ENCODE data around the gene ZNHIT3.

The ZNHIT3 gene

GRCh38 chr17:36501963-36502362 lies 15.5 kb downstream of the ZNHIT3 start:
- Histone ChIP-seq H3K4me1 (ENCODE audit: insufficient read depth, low read length, poor library complexity, severe bottlenecking) (no peaks in the 10 kb centered on the region), H2AFZ (ENCODE audit: low read length) (no peak overlapping the region), H3K79me2 (ENCODE audit: insufficient read depth, low read length) (no peaks in the 10 kb centered on the region), H4K20me1 (ENCODE audit: insufficient read depth, low read length, poor library complexity, severe bottlenecking) (no peaks in the 10 kb centered on the region), H3K4me3 (ENCODE audit: low read length, poor library complexity, severe bottlenecking) (no peak overlapping the region), H3K36me3 (ENCODE audit: insufficient read depth, low read length) (peaks cover 79% of the 10 kb centered on the region; the same call in 1 of the 2 replicates), H3K9me2 (replicated peaks; ENCODE audit: low read depth, low read length) (no peaks in the 10 kb centered on the region), H3K27me3 (ENCODE audit: insufficient read depth, low read length, poor library complexity, severe bottlenecking) (no peaks in the 10 kb centered on the region), H3K9ac (ENCODE audit: low read depth, low read length, poor library complexity, severe bottlenecking) (no peak overlapping the region), H3K4me2 (ENCODE audit: low read depth, low read length, poor library complexity, severe bottlenecking) (no peak overlapping the region), H3K9me3 (ENCODE audit: insufficient read depth, low read depth, low read length) (no peaks in the 10 kb centered on the region), H3F3A (ENCODE audit: low read depth) (no peaks in the 10 kb centered on the region)
- TF ChIP-seq, protein P1, sequence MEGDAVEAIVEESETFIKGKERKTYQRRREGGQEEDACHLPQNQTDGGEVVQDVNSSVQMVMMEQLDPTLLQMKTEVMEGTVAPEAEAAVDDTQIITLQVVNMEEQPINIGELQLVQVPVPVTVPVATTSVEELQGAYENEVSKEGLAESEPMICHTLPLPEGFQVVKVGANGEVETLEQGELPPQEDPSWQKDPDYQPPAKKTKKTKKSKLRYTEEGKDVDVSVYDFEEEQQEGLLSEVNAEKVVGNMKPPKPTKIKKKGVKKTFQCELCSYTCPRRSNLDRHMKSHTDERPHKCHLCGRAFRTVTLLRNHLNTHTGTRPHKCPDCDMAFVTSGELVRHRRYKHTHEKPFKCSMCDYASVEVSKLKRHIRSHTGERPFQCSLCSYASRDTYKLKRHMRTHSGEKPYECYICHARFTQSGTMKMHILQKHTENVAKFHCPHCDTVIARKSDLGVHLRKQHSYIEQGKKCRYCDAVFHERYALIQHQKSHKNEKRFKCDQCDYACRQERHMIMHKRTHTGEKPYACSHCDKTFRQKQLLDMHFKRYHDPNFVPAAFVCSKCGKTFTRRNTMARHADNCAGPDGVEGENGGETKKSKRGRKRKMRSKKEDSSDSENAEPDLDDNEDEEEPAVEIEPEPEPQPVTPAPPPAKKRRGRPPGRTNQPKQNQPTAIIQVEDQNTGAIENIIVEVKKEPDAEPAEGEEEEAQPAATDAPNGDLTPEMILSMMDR (conservative IDR thresholded peaks at IDR 0.05; ENCODE audit: low read length) = no peak
- TF ChIP-seq EZH2phosphoT487 (IDR thresholded peaks at IDR 0.05; ENCODE audit: borderline replicate concordance) = no peak

DNA sequence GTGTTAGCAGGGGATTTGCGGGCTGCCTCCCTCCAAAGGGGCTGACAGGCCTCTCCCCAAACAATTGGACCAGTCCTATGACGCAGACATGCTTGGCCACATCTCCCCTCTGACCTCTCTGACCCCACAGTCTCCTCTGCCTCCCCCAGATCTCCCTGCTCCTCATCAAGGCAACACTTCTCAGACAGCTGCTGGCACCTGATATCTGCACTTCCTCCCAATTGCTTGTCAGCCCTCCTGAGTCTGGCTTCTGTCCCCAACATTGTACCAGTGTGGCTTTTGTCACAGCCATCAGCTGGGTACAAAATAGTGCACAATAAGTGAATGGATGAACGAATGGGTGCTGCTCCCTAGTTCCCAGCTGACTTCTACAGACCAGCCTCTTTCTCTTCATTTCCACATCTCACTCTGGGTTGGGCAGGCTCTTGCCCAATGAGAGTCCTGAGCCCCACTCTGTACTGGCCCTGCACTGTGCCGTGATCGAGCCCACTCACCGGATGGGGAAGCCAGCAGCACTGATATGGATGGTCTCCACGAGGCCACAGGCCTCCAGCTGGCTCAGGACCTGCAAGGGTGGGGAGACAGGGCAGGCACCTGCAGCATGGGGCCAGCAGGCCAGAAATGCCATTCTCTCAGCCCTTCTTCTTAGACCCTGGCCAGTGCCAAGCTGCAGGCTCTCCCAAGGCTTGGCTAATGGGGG lies 17.1 kb downstream of the ZNHIT3 start:
- Histone ChIP-seq H3K4me3 (ENCODE audit: low read length, poor library complexity, severe bottlenecking) (no peak overlapping the region), H3K79me2 (ENCODE audit: insufficient read depth, low read length) (no peaks in the 10 kb centered on the region), H3K9me3 (ENCODE audit: insufficient read depth, low read depth, low read length) (no peaks in the 10 kb centered on the region), H3F3A (ENCODE audit: low read depth) (no peaks in the 10 kb centered on the region), H3K36me3 (ENCODE audit: insufficient read depth, low read length) (peaks cover 76% of the 10 kb centered on the region; the same call in 1 of the 2 replicates), H2AFZ (ENCODE audit: low read length) (no peak overlapping the region), H3K9ac (ENCODE audit: low read depth, low read length, poor library complexity, severe bottlenecking) (no peak overlapping the region), H3K4me2 (ENCODE audit: low read depth, low read length, poor library complexity, severe bottlenecking) (no peak overlapping the region), H3K4me1 (ENCODE audit: insufficient read depth, low read length, poor library complexity, severe bottlenecking) (no peaks in the 10 kb centered on the region), H3K27me3 (ENCODE audit: insufficient read depth, low read length, poor library complexity, severe bottlenecking) (no peaks in the 10 kb centered on the region), H4K20me1 (ENCODE audit: insufficient read depth, low read length, poor library complexity, severe bottlenecking) (no peaks in the 10 kb centered on the region), H3K9me2 (replicated peaks; ENCODE audit: low read depth, low read length) (no peaks in the 10 kb centered on the region)
- TF ChIP-seq EZH2phosphoT487 (IDR thresholded peaks at IDR 0.05; ENCODE audit: borderline replicate concordance) = no peak
- TF ChIP-seq, protein P1 (conservative IDR thresholded peaks at IDR 0.05; ENCODE audit: low read length) = no peak

GRCh38 chr17:36504156-36504545 lies 17.7 kb downstream of the ZNHIT3 start:
- H3F3A ChIP-seq (ENCODE audit: low read depth) = no peaks in the 10 kb centered on the region
- no peak overlapping the region for H3K9ac ChIP-seq (ENCODE audit: low read depth, low read length, poor library complexity, severe bottlenecking)
- H3K4me2 ChIP-seq (ENCODE audit: low read depth, low read length, poor library complexity, severe bottlenecking) = no peak overlapping the region
- no peaks in the 10 kb centered on the region for H3K4me1 ChIP-seq (ENCODE audit: insufficient read depth, low read length, poor library complexity, severe bottlenecking)
- no peaks in the 10 kb centered on the region for H3K27me3 ChIP-seq (ENCODE audit: insufficient read depth, low read length, poor library complexity, severe bottlenecking)
- no peaks in the 10 kb centered on the region for H3K79me2 ChIP-seq (ENCODE audit: insufficient read depth, low read length)
- no peak overlapping the region for H3K4me3 ChIP-seq (ENCODE audit: low read length, poor library complexity, severe bottlenecking)
- TF ChIP-seq EZH2phosphoT487 (IDR thresholded peaks at IDR 0.05; ENCODE audit: borderline replicate concordance) = no peak
- TF ChIP-seq, protein P1 (conservative IDR thresholded peaks at IDR 0.05; ENCODE audit: low read length) = no peak
- H2AFZ ChIP-seq (ENCODE audit: low read length) = no peak overlapping the region
- H3K36me3 ChIP-seq (ENCODE audit: insufficient read depth, low read length) = peaks cover 71% of the 10 kb centered on the region; the same call in 1 of the 2 replicates
- H3K9me2 ChIP-seq (replicated peaks; ENCODE audit: low read depth, low read length) = no peaks in the 10 kb centered on the region
- H4K20me1 ChIP-seq (ENCODE audit: insufficient read depth, low read length, poor library complexity, severe bottlenecking) = no peaks in the 10 kb centered on the region
- H3K9me3 ChIP-seq (ENCODE audit: insufficient read depth, low read depth, low read length) = no peaks in the 10 kb centered on the region
